CD4-positive, alpha-beta T cell (primary cell): ENCODE results near the gene SYNE1. TPM values are rescaled to one million over a fixed set of nuclear protein-coding genes. Genes with fewer than 3 reads are reported as not detected.

Source experiments
- ATAC-seq: fragments of 200-7000 bp; cut with Tn5 transposase; one replicate; pipeline ENCODE4 v1.10.0; 2022; ENCODE audit warnings: mild to moderate bottlenecking; ENCODE audit not compliant: poor library complexity
- CTCF ChIA-PET: fragments of 350-600 bp; sonication (Branson Sonifier 250); formaldehyde crosslinking; loops from one replicate; lab custom pipeline; 2021; ENCODE audit warnings: antibody characterized with exemption, inconsistent platforms; lab: Charles Lee
- POLR2A ChIA-PET: fragments of 350-600 bp; sonication (Branson Sonifier 250); formaldehyde crosslinking; loops from one replicate; lab custom pipeline; 2021; ENCODE audit warnings: antibody characterized with exemption, inconsistent platforms; lab: Charles Lee
- DNase-seq, 14 experiments: peaks; one replicate each; pipeline ENCODE4 v3.0.0-alpha.2; 2013 to 2020; ENCODE audit warnings: mixed read lengths in 2 of 14
- H3K27ac ChIP-seq, 2 donors: one replicate each; pipeline versions ENCODE4 v1.5.1 to v1.7.0; 2013; ENCODE audit warnings: low read length in 2 of 2, low read depth in 1 of 2, mild to moderate bottlenecking in 1 of 2
- H3K27me3 ChIP-seq, 2 experiments: 1 replicate in 1 of 2; 2 replicates in 1 of 2; pipeline versions ENCODE4 v1.6.1 to v1.7.0; 2013; ENCODE audit warnings: low read length in 2 of 2, control low read depth in 1 of 2, mild to moderate bottlenecking in 1 of 2, moderate library complexity in 1 of 2; ENCODE audit not compliant: insufficient read depth in 2 of 2, control insufficient read depth in 1 of 2
- H3K36me3 ChIP-seq: one replicate; pipeline ENCODE4 v1.6.1; 2013; ENCODE audit warnings: low read length, control low read depth; ENCODE audit not compliant: insufficient read depth
- H3K4me1 ChIP-seq: one replicate; pipeline ENCODE4 v1.6.1; 2013; ENCODE audit warnings: low read length, control low read depth; ENCODE audit not compliant: insufficient read depth
- H3K4me3 ChIP-seq: one replicate; pipeline ENCODE4 v1.5.1; 2013; ENCODE audit warnings: mild to moderate bottlenecking, low read length, moderate library complexity
- H3K9me3 ChIP-seq, 2 experiments: 1 replicate in 1 of 2; 2 replicates in 1 of 2; pipeline versions ENCODE4 v1.6.1 to v1.7.0; 2013; ENCODE audit warnings: low read length in 2 of 2, mild to moderate bottlenecking in 2 of 2, control low read depth in 1 of 2, moderate library complexity in 1 of 2; ENCODE audit not compliant: control insufficient read depth in 1 of 2, insufficient read depth in 1 of 2
- H3K27ac Mint-ChIP-seq: one replicate; pipeline ENCODE4 v1.8.0; 2020; ENCODE audit warnings: mixed read lengths
- H3K27me3 Mint-ChIP-seq: one replicate; pipeline ENCODE4 v1.8.0; 2021; ENCODE audit warnings: mixed read lengths
- H3K36me3 Mint-ChIP-seq: one replicate; pipeline ENCODE4 v1.8.0; 2021; ENCODE audit warnings: low read depth, mixed read lengths
- H3K4me1 Mint-ChIP-seq: one replicate; pipeline ENCODE4 v1.8.0; 2021; ENCODE audit warnings: low read depth, mixed read lengths
- H3K4me3 Mint-ChIP-seq: one replicate; pipeline ENCODE4 v1.8.0; 2020; ENCODE audit warnings: mild to moderate bottlenecking, mixed read lengths
- H3K9me3 Mint-ChIP-seq: one replicate; pipeline ENCODE4 v1.8.0; 2020; ENCODE audit warnings: mixed read lengths
- intact Hi-C, 2 experiments: fragments of 100-400 bp; cut with DNase I in 1 of 2; cut with micrococcal nuclease in 1 of 2; formaldehyde crosslinking; loops; one replicate each; pipeline versions ENCODE4 v1.15.1 to v1.9.0; 2023 to 2025; cut with DNase I, micrococcal nuclease
- total RNA-seq, 174 experiments: library from RNA in 2 of 174; stranded (reverse) in 2 of 174; gene quantifications; one replicate each; pipeline ENCODE4 v1.2.3 and lab custom pipeline; 2021 to 2026
- TF ChIP-seq, protein P1 (sequence below): fragments of 200-600 bp; IDR thresholded peaks from one replicate; pipeline ENCODE4 v1.8.0; 2022; ENCODE audit warnings: antibody characterized with exemption, mild to moderate bottlenecking

The SYNE1 gene
- total RNA-seq, 2 experiments from 2014 or later: 94.9 to 108 TPM

DNA sequence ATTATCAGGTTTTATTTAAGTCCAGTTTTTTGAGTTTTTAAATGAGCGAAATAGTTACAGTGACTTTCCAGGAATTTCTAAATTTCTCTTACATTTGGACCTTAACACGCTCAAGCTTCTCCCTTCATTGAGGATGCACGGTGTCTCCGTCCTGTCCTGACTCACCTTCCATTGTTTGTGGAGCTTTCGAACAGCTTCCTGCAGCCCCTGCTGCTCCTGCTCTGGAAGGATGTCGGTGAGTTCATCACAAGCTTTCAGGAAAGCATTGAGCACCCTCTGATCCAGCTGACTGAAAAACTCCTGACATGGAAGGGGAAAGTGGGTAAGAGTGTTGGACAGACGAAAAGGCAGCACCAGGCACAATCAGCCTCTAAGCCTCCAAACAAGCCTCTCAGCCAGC, 183.7 kb downstream of the SYNE1 start:
- Histone ChIP-seq H3K27me3 (no peaks in the 10 kb centered on the region), H3K36me3 (no peaks in the 10 kb centered on the region), H3K9me3 (no peaks in the 10 kb centered on the region), H3K4me1 (no peaks in the 10 kb centered on the region), H3K4me3 (no peak overlapping the region), H3K27ac (no peak overlapping the region)
- DNase-seq: no peak
- TF ChIP-seq, protein P1, sequence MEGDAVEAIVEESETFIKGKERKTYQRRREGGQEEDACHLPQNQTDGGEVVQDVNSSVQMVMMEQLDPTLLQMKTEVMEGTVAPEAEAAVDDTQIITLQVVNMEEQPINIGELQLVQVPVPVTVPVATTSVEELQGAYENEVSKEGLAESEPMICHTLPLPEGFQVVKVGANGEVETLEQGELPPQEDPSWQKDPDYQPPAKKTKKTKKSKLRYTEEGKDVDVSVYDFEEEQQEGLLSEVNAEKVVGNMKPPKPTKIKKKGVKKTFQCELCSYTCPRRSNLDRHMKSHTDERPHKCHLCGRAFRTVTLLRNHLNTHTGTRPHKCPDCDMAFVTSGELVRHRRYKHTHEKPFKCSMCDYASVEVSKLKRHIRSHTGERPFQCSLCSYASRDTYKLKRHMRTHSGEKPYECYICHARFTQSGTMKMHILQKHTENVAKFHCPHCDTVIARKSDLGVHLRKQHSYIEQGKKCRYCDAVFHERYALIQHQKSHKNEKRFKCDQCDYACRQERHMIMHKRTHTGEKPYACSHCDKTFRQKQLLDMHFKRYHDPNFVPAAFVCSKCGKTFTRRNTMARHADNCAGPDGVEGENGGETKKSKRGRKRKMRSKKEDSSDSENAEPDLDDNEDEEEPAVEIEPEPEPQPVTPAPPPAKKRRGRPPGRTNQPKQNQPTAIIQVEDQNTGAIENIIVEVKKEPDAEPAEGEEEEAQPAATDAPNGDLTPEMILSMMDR: no peak
- H3K4me3 Mint-ChIP-seq: no peak overlapping the region
- H3K9me3 Mint-ChIP-seq: no peaks in the 10 kb centered on the region
- H3K27ac Mint-ChIP-seq: no peak overlapping the region
- intact Hi-C loops: no loop called here
- no peaks in the 10 kb centered on the region for H3K36me3 Mint-ChIP-seq
- H3K27me3 Mint-ChIP-seq: peaks cover 18% of the 10 kb centered on the region
- no peak for ATAC-seq
- no peaks in the 10 kb centered on the region for H3K4me1 Mint-ChIP-seq
- POLR2A ChIA-PET: no interaction called here
- CTCF ChIA-PET: no interaction called here

DNA sequence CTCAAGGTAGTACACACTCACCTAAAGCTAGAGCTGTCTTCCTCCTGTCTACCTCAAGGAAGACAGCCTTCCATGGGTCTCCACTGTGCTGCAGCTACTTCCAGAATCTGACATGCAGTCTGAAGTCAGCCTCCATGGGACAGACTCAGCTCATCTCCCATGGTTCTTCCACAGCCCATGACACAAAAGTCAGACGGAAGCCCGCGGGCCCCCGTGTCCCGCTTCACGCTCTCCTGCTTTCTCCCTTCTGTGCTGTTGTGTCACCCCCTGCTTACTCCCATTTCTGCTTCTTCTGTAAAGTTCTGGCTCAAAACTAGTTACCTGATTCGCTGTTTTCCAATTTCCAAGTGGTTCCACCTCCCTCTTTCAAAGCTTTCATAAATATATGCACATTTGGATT, 184.5 kb downstream of the SYNE1 start:
- DNase-seq (no peak), ATAC-seq (no peak)
- no peaks in the 10 kb centered on the region for H3K4me1 Mint-ChIP-seq
- no peak overlapping the region for H3K4me3 ChIP-seq
- no peaks in the 10 kb centered on the region for H3K9me3 Mint-ChIP-seq
- TF ChIP-seq, protein P1: no peak
- H3K4me1 ChIP-seq: no peaks in the 10 kb centered on the region
- no peaks in the 10 kb centered on the region for H3K27me3 ChIP-seq
- H3K27me3 Mint-ChIP-seq: peaks cover 22% of the 10 kb centered on the region
- intact Hi-C loops: no loop called here
- no peaks in the 10 kb centered on the region for H3K36me3 ChIP-seq
- H3K27ac ChIP-seq: no peak overlapping the region
- H3K4me3 Mint-ChIP-seq: no peak overlapping the region
- no peaks in the 10 kb centered on the region for H3K9me3 ChIP-seq
- no peaks in the 10 kb centered on the region for H3K36me3 Mint-ChIP-seq
- POLR2A ChIA-PET: no interaction called here
- CTCF ChIA-PET: no interaction called here
- no peak overlapping the region for H3K27ac Mint-ChIP-seq

DNA sequence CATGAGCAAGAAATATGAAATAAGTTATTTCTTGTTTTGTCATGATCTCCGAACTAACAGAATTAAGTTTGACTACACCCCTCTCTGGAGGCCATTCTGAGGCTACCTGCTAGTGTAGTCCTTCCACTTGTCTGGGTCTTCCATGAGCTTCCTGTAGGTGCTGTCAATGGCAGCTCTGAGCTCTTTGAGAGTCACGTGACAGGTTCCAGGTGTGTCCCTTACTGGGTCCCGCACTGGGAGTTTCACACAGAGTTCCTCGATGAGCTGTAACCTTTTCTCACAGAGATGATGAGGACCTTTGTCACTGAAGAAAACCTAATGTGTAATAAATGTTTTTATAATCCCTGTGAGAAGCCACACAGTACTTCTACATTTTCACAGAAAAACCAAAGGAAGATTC, 186.6 kb downstream of the SYNE1 start:
- Histone ChIP-seq H3K36me3 (no peaks in the 10 kb centered on the region), H3K4me3 (no peak overlapping the region), H3K4me1 (no peaks in the 10 kb centered on the region), H3K27me3 (no peaks in the 10 kb centered on the region), H3K9me3 (no peaks in the 10 kb centered on the region), H3K27ac (no peak overlapping the region)
- no peak overlapping the region for H3K27ac Mint-ChIP-seq
- intact Hi-C loops: no loop called here
- ChIA-PET POLR2A (no interaction called here), CTCF (no interaction called here)
- H3K4me1 Mint-ChIP-seq: no peaks in the 10 kb centered on the region
- H3K36me3 Mint-ChIP-seq: no peaks in the 10 kb centered on the region
- no peak overlapping the region for H3K4me3 Mint-ChIP-seq
- TF ChIP-seq, protein P1: no peak
- H3K9me3 Mint-ChIP-seq: no peaks in the 10 kb centered on the region
- peaks cover 22% of the 10 kb centered on the region for H3K27me3 Mint-ChIP-seq
- no peak for ATAC-seq
- DNase-seq: no peak
